Adrenal gland (tissue), 12 donors: ENCODE results near the gene TSHZ2. TPM values are rescaled to one million over a fixed set of nuclear protein-coding genes. Genes with fewer than 3 reads are reported as not detected.

Experiments
- DNase-seq, 7 donors: peaks; one replicate each; pipeline ENCODE4 v3.0.0-alpha.2; 2019 to 2020
- H3K27ac ChIP-seq, 5 donors: fragments of 200-600 bp; sonication (generic) in 4 of 5; 1 replicate in 3 of 5; 2 replicates in 2 of 5; pipeline versions ENCODE4 v1.5.1 to v1.8.0; 2016 to 2020; ENCODE audit warnings: mild to moderate bottlenecking in 1 of 5
- H3K27me3 ChIP-seq: fragments of 200-600 bp; 2 replicates; pipeline ENCODE4 v1.8.0; 2021
- H3K36me3 ChIP-seq, 2 donors: fragments of 200-600 bp; replicated peaks in 1 of 2; 1 replicate in 1 of 2; 2 replicates in 1 of 2; pipeline versions ENCODE4 v1.5.1 to v1.8.0; 2018 to 2022
- H3K4me1 ChIP-seq, 2 donors: fragments of 200-600 bp; replicated peaks in 1 of 2; 1 replicate in 1 of 2; 2 replicates in 1 of 2; pipeline versions ENCODE4 v1.5.1 to v1.8.0; 2018 to 2021
- H3K4me3 ChIP-seq, 4 donors: fragments of 200-600 bp; sonication (generic) in 3 of 4; one replicate each; pipeline ENCODE4 v1.5.1; 2016 to 2018
- H3K9me3 ChIP-seq, 3 donors: fragments of 200-600 bp; sonication (generic) in 1 of 3; replicated peaks in 1 of 3; 1 replicate in 2 of 3; 2 replicates in 1 of 3; pipeline versions ENCODE4 v1.5.1 to v1.8.0; 2016 to 2021
- CTCF ChIP-seq, 6 experiments: fragments of 450-650 bp in 4 of 6; fragments of 200-600 bp in 2 of 6; sonication (generic) in 1 of 6; IDR thresholded peaks; 1 replicate in 5 of 6; 2 replicates in 1 of 6; pipeline versions ENCODE4 v1.5.1 to v1.8.0; 2016 to 2021; ENCODE audit warnings: antibody characterized with exemption in 6 of 6, mild to moderate bottlenecking in 2 of 6, moderate library complexity in 1 of 6
- POLR2A ChIP-seq, 2 donors: fragments of 450-650 bp; IDR thresholded peaks; one replicate each; pipeline ENCODE4 v1.6.1; 2017; ENCODE audit warnings: antibody characterized with exemption in 2 of 2, mild to moderate bottlenecking in 2 of 2, moderate library complexity in 1 of 2
- WGBS, 4 donors: extraction: QIAGEN DNeasy Blood & Tissue Kit in 2 of 4; methylation state at CpG; one replicate each; pipeline versions ENCODE4 v1.1.5 to v1.1.7; 2013 to 2017; 5-methylcytosine and 5-hydroxymethylcytosine counted together
- intact Hi-C, 2 donors: fragments of 100-400 bp; cut with DNase I; formaldehyde crosslinking; loops; one replicate each; pipeline versions ENCODE4 v1.14.1 to v1.15.0; 2022 to 2023
- polyA plus RNA-seq, 3 donors: library from polyadenylated mRNA; stranded (reverse); fragments of 200-250 nt in 2 of 3; fragments of 350-450 nt in 1 of 3; fragmentation: Illumina TruSeq in 1 of 3; extraction: RNeasy Lipid Tissue Mini Kit (QIAGEN cat#74804) in 1 of 3; gene quantifications; one replicate each; pipeline ENCODE4 v1.2.3, GENCODE V29; 2013 to 2014
- total RNA-seq, 9 donors: library from RNA; depleted of rRNA in 4 of 9; stranded (reverse); fragments of >200 nt in 4 of 9; fragments of 120-200 nt in 1 of 9; fragmentation: NEBNext Ultra II Directional in 1 of 9; extraction: Animal tissue kit (Norgen Biotek cat#: 25700) in 1 of 9; gene quantifications; one replicate each; pipeline versions ENCODE4 v1.1.0 to v1.2.4, GENCODE V29; 2013 to 2023
- donor health status: healthy with polysubstance abuse.
- donor health status: Bipolar disorder and iron deficiency.
- donor health status: DM: yes; HTN: yes; CAD: no.
- donor health status: DM: no; HTN: no; CAD: no.
- donor health status: DM: no; HTN: no; CAD: no.
- donor health status: DM: yes; HTN: yes; CAD: no.

The TSHZ2 gene
- total and polyA plus RNA-seq, 12 donors: 20.5 to 87.1 (median 52.4) TPM

GRCh38 chr20:53298260-53298659 is 326.1 kb downstream of the TSHZ2 start:
- Histone ChIP-seq H3K27ac (no peak overlapping the region), H3K4me3 (no peak overlapping the region), H3K27me3 (no peaks in the 10 kb centered on the region), H3K36me3 (no peaks in the 10 kb centered on the region), H3K9me3 (no peaks in the 10 kb centered on the region), H3K4me1 (peaks cover 0 to 14% of the 10 kb centered on the region in 2 donors)
- TF ChIP-seq POLR2A (IDR thresholded peaks at IDR 0.05): no peak
- TF ChIP-seq CTCF (IDR thresholded peaks at IDR 0.05): no peak
- intact Hi-C loops: no loop called here
- no peak for DNase-seq
- 87 to 97% (median 94%) methylated on average over 6 of the region's 6 CpGs for WGBS, 4 donors

DNA sequence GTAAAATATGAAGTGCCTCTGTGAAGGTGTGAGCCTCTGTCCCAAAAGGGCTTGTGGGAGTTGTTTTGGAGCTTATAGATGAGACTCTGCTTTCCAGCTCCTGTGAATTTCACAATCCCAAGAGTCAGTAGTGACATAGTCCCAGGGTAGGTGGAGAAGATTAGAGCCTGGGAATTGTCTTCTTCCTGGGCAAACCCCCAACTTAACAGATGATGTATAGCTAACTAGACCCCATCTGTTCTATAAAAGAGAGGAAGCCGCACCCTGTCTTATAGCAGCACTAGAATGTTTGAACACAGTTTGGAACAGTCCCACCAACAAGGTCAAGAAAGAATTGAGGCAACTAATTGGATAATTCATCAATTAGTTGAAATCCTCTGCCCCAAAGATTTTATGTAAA is 326.8 kb downstream of the TSHZ2 start:
- Histone ChIP-seq H3K4me1 (peaks cover 0 to 14% of the 10 kb centered on the region in 2 donors), H3K27me3 (no peaks in the 10 kb centered on the region), H3K4me3 (no peak overlapping the region), H3K36me3 (no peaks in the 10 kb centered on the region), H3K9me3 (no peaks in the 10 kb centered on the region), H3K27ac (no peak overlapping the region)
- intact Hi-C loops: no loop called here
- no peak for TF ChIP-seq POLR2A (IDR thresholded peaks at IDR 0.05)
- TF ChIP-seq CTCF (IDR thresholded peaks at IDR 0.05): no peak
- WGBS, 4 donors: 88 to 100% (median 96%) methylated on average over 1 of the region's 1 CpG
- DNase-seq: no peak

- DNase-seq: no peak
- Histone ChIP-seq H3K27ac (no peak overlapping the region), H3K9me3 (no peaks in the 10 kb centered on the region), H3K36me3 (no peaks in the 10 kb centered on the region), H3K4me1 (peaks cover 0 to 14% of the 10 kb centered on the region in 2 donors), H3K4me3 (no peak overlapping the region), H3K27me3 (no peaks in the 10 kb centered on the region)
- 65 to 69% (median 67%) methylated on average over 4 of the region's 4 CpGs for WGBS, 4 donors
- intact Hi-C loops: no loop called here
- TF ChIP-seq POLR2A (IDR thresholded peaks at IDR 0.05): no peak
- no peak for TF ChIP-seq CTCF (IDR thresholded peaks at IDR 0.05)
These were observed 327.7 kb downstream of the TSHZ2 start for GRCh38 chr20:53299831-53300230.

DNA sequence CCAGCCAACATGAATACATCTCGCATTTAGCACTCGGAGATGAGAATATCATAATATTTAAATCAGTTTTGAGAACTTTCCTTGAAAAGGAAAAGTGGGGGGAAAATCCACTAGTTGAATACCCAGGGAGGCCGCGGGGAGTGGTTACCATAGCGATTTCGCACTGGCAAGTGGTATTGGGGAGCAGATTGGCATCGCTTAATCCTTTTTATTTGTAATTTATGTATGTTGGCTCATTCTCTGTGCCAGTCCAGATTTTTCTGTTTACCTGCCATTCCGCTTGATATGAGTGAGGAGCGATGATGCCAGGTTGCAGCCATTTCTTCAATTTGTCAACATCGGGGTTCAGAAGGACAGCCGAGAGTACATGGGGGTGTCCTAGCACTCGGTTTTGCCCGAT is 329.7 kb downstream of the TSHZ2 start:
- Histone ChIP-seq H3K4me3 (no peak overlapping the region), H3K27ac (no peak overlapping the region), H3K4me1 (peaks cover 0 to 3% of the 10 kb centered on the region in 2 donors), H3K9me3 (no peaks in the 10 kb centered on the region), H3K36me3 (no peaks in the 10 kb centered on the region), H3K27me3 (no peaks in the 10 kb centered on the region)
- 97 to 98% (median 97%) methylated on average over 13 of the region's 13 CpGs for WGBS, 4 donors
- intact Hi-C loops: no loop called here
- no peak for TF ChIP-seq POLR2A (IDR thresholded peaks at IDR 0.05)
- TF ChIP-seq CTCF (IDR thresholded peaks at IDR 0.05): no peak
- DNase-seq: no peak
